GM12878 (cell line): ENCODE results near the gene HOXB13. TPM values are rescaled to one million over a fixed set of nuclear protein-coding genes. Genes with fewer than 3 reads are reported as not detected.
A peak's percentile ranks its signal among the peaks of the same experiment; 100 is the strongest.

ENCODE experiments used
- ATAC-seq: fragments of 200-7000 bp; cut with Tn5 transposase; 3 replicates; pipeline ENCODE4 v1.9.1; 2020; ENCODE audit warnings: mild to moderate bottlenecking, moderate library complexity
- BruUV-seq: library from RNA; stranded (reverse); fragments of 400-500 nt; replicated peaks from 2 replicates; lab custom pipeline; 2021; lab: Mats Ljungman, UMichigan
- CTCF ChIA-PET: fragments of 300-600 bp; sonication (Branson Sonifier 250); formaldehyde crosslinking; extraction: SDS; loops from one replicate; lab custom pipeline; 2021; ENCODE audit warnings: inconsistent platforms; lab: Yijun Ruan, JAX
- POLR2A ChIA-PET: fragments of 350-600 bp; formaldehyde crosslinking; extraction: SDS; loops from one replicate; lab custom pipeline; 2021; ENCODE audit warnings: inconsistent platforms; lab: Charles Lee
- RAD21 ChIA-PET: fragments of 300-600 bp; sonication (Branson Sonifier 250); formaldehyde crosslinking; loops from one replicate; lab custom pipeline; 2023; ENCODE audit warnings: antibody characterized with exemption; ENCODE audit not compliant: unreplicated experiment; lab: Charles Lee
- SMC1A ChIA-PET: fragments of 300-600 bp; sonication (Branson Sonifier 250); formaldehyde crosslinking; loops from one replicate; lab custom pipeline; 2023; ENCODE audit not compliant: unreplicated experiment, uncharacterized antibody; lab: Charles Lee
- DNase-seq: peaks from one replicate; pipeline ENCODE4 v3.0.0-alpha.2; 2011; ENCODE audit warnings: low read depth, low spot score
- FAIRE-seq: peaks from 3 replicates; lab custom pipeline; 2011; peaks lifted over from hg19 to GRCh38; lab: Jason Lieb, UNC
- H2AFZ ChIP-seq: 2 replicates; pipeline ENCODE4 v1.6.0; 2011; ENCODE audit warnings: low read depth, low read length, control low read depth; ENCODE audit not compliant: control insufficient read depth
- H3K27ac ChIP-seq: 2 replicates; pipeline ENCODE4 v1.5.1; 2011; ENCODE audit warnings: control low read depth; ENCODE audit not compliant: control insufficient read depth, insufficient read depth
- H3K27me3 ChIP-seq, 2 experiments: replicated peaks in 1 of 2; 2 replicates each; pipeline versions ENCODE4 v1.6.0 to v1.6.1; 2011; ENCODE audit warnings: low read length in 1 of 2; ENCODE audit not compliant: control insufficient read depth in 2 of 2, insufficient read depth in 2 of 2
- H3K36me3 ChIP-seq, 2 experiments: 2 replicates each; pipeline ENCODE4 v1.5.1; 2011; ENCODE audit warnings: low read length in 1 of 2; ENCODE audit not compliant: control insufficient read depth in 2 of 2, insufficient read depth in 2 of 2
- H3K4me1 ChIP-seq: 2 replicates; pipeline ENCODE4 v1.6.1; 2011; ENCODE audit warnings: mild to moderate bottlenecking, low read length, moderate library complexity, mixed read lengths; ENCODE audit not compliant: control insufficient read depth, insufficient read depth
- H3K4me2 ChIP-seq: 2 replicates; pipeline ENCODE4 v1.6.0; 2011; ENCODE audit warnings: control low read depth; ENCODE audit not compliant: control insufficient read depth, insufficient read depth
- H3K4me3 ChIP-seq: fragments of 200-600 bp; sonication (generic); 2 replicates; pipeline ENCODE4 v1.5.1; 2016
- H3K79me2 ChIP-seq: 2 replicates; pipeline ENCODE4 v1.6.0; 2011; ENCODE audit warnings: low read length; ENCODE audit not compliant: control insufficient read depth, insufficient read depth
- H3K9ac ChIP-seq: 2 replicates; pipeline ENCODE4 v1.8.0; 2011; ENCODE audit warnings: low read length, control low read depth, mixed read lengths; ENCODE audit not compliant: control insufficient read depth, insufficient read depth
- H3K9me3 ChIP-seq: replicated peaks from 3 replicates; pipeline ENCODE4 v1.5.1; 2011; ENCODE audit warnings: mild to moderate bottlenecking, low read length; ENCODE audit not compliant: control insufficient read depth, insufficient read depth
- H4K20me1 ChIP-seq: 2 replicates; pipeline ENCODE4 v1.6.0; 2011; ENCODE audit not compliant: control insufficient read depth, insufficient read depth
- CBX5 ChIP-seq: sonication (generic); IDR thresholded peaks from 2 replicates; pipeline ENCODE4 v1.6.1; 2016; ENCODE audit warnings: low read depth, moderate library complexity, mild to moderate bottlenecking, inconsistent platforms
- RAD21 ChIP-seq: IDR thresholded peaks from 2 replicates; pipeline ENCODE4 v1.6.1; 2011; ENCODE audit warnings: mild to moderate bottlenecking, low read depth, low read length, moderate library complexity; ENCODE audit not compliant: insufficient read depth
- RUNX3 ChIP-seq: IDR thresholded peaks from 2 replicates; pipeline ENCODE4 v1.6.1; 2012; ENCODE audit warnings: low read length, inconsistent platforms
- SMC3 ChIP-seq: IDR thresholded peaks from 2 replicates; pipeline ENCODE4 v1.6.1; 2011; ENCODE audit warnings: low read length, improper control_type of control experiment, borderline replicate concordance
- YY1 ChIP-seq: IDR thresholded peaks from 2 replicates; pipeline ENCODE4 v1.6.1; 2011; ENCODE audit warnings: low read depth, mild to moderate bottlenecking, low read length
- ZNF24 ChIP-seq: fragments of 450-650 bp; IDR thresholded peaks from 2 replicates; pipeline ENCODE4 v1.6.1; 2017; ENCODE audit warnings: antibody characterized with exemption, mild to moderate bottlenecking
- WGBS: methylation state at CpG from one replicate; pipeline ENCODE4 v1.1.6; 2016; ENCODE audit warnings: low lambda C conversion rate; ENCODE audit not compliant: insufficient replicate concordance, insufficient coverage; ENCODE audit errors: missing lambda C conversion rate; 5-methylcytosine and 5-hydroxymethylcytosine counted together
- in situ Hi-C: fragments of 300-500 bp; cut with MboI; formaldehyde crosslinking; loops from 9 replicates; pipeline ENCODE4 v1.14.3; 2018; ENCODE audit warnings: mixed read lengths
- intact Hi-C: fragments of 100-400 bp; cut with micrococcal nuclease; formaldehyde crosslinking; loops from one replicate; pipeline ENCODE4 v1.14.2; 2022; ENCODE audit not compliant: unreplicated experiment
- polyA plus RNA-seq, 11 experiments: library from polyadenylated mRNA; depleted of rRNA in 4 of 11; unstranded in 6 of 11; stranded (reverse) in 5 of 11; fragments of >200 nt; fragmentation: Nextera tagmentation in 4 of 11; fragmentation: Illumina TruSeq in 1 of 11; extraction: Ambion mirVana in 4 of 11; extraction: Trizol in 1 of 11; gene quantifications; 1 replicate in 1 of 11; 2 replicates in 10 of 11; pipeline versions ENCODE4 v1.2.1 to v1.2.3, GENCODE V29; 2011 to 2016; ENCODE audit warnings: inconsistent platforms in 2 of 11, missing spikeins in 2 of 11, low read depth in 1 of 11
- total RNA-seq, 4 experiments: library from RNA; depleted of rRNA in 3 of 4; stranded (reverse); fragments of >200 nt in 3 of 4; fragmentation: Illumina TruSeq in 1 of 4; extraction: Trizol in 1 of 4; gene quantifications; 2 replicates each; pipeline versions ENCODE4 v1.2.1 to v1.2.3, GENCODE V29; 2013 to 2021
- TF ChIP-seq, protein P1 (sequence below), 3 experiments: IDR thresholded peaks in 2 of 3; conservative IDR thresholded peaks in 1 of 3; 2 replicates each; pipeline ENCODE4 v1.5.1; 2011; ENCODE audit warnings: low read depth in 3 of 3, low read length in 3 of 3, mild to moderate bottlenecking in 3 of 3, control low read depth in 2 of 3, moderate library complexity in 2 of 3, inconsistent platforms in 1 of 3, mixed read lengths in 1 of 3; ENCODE audit not compliant: control insufficient read depth in 2 of 3, insufficient read depth in 1 of 3; ENCODE audit errors: extremely low read depth in 1 of 3

Gene HOXB13
- total and polyA plus RNA-seq, 10 of the 15 experiments (the other 5 are each of a cell fraction or from before 2014, with no cell fraction given): 0.05 TPM; not detected in 9

DNA sequence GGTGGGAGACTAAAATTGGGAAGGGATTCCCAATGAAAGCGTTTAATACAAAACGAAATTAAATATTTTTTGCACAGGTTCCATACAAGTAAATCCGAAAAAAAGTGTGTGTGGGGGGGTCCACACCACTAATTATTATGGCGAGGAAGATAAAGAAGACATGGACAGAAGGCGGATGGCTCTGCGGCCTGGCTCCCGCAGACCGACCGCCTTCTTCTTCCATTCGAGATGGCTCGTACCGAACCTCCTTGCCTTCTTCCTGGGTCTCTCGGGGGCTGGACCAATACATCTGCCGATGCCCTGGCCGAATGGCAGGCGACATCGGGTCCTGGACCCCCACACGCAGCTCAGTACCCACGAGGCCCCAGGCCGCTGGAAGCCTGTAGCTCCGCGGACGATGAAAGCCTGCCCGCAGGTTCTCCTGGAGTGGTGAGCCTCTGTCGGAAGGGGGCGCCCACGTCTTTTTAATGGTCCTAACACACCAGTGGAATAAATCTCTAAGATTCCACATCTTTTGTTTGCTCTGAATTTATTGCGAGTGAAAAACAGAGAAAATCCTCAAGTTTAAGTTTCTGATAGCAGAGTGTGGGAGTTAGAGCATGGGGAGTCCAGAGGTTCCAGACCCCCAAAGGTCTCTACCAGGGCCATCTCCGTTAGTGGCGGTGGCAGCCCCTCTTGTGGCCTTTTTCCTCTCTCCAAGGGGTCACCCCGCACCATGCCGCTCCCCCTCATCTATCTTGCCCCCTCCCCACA lies 4.1 kb downstream of the HOXB13 start:
- Histone ChIP-seq H3K9me3 (no peaks in the 10 kb centered on the region; the same call in 2 of the 3 replicates), H3K4me2 (no peak overlapping the region), H3K9ac (no peak overlapping the region), H3K79me2 (no peaks in the 10 kb centered on the region), H3K27me3 (peaks cover 34 to 58% of the 10 kb centered on the region in 2 experiments), H3K4me1 (no peaks in the 10 kb centered on the region; the same call in 1 of the 2 replicates), H3K36me3 (no peaks in the 10 kb centered on the region), H3K27ac (no peak overlapping the region), H3K4me3 (no peak overlapping the region), H4K20me1 (no peaks in the 10 kb centered on the region), H2AFZ (no peak overlapping the region)
- RAD21 ChIA-PET: interaction anchor here (0.7 to 5.5 kb wide), 18 partner anchors 13 to 168 kb away, joined by 3 to 67 read pairs (median 3); partner anchors contain the start of gene ATP5MC1
- POLR2A ChIA-PET: no interaction called here
- intact Hi-C loops: loop anchor here (1.0 to 5.0 kb wide), 3 partner anchors 46 to 155 kb away; no protein-coding TSS in a partner anchor
- TF ChIP-seq RAD21 (peak; percentile 83), ZNF24 (no peak), YY1 (0 out of 2 replicates have a peak, but pooled peaks have one; percentile 8), SMC3 (peak; percentile 70), CBX5 (no peak), RUNX3 (peak; percentile 31; the same call in 1 of the 2 replicates)
- TF ChIP-seq, protein P1, sequence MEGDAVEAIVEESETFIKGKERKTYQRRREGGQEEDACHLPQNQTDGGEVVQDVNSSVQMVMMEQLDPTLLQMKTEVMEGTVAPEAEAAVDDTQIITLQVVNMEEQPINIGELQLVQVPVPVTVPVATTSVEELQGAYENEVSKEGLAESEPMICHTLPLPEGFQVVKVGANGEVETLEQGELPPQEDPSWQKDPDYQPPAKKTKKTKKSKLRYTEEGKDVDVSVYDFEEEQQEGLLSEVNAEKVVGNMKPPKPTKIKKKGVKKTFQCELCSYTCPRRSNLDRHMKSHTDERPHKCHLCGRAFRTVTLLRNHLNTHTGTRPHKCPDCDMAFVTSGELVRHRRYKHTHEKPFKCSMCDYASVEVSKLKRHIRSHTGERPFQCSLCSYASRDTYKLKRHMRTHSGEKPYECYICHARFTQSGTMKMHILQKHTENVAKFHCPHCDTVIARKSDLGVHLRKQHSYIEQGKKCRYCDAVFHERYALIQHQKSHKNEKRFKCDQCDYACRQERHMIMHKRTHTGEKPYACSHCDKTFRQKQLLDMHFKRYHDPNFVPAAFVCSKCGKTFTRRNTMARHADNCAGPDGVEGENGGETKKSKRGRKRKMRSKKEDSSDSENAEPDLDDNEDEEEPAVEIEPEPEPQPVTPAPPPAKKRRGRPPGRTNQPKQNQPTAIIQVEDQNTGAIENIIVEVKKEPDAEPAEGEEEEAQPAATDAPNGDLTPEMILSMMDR (IDR thresholded peaks at IDR 0.05 in 2 of 3, conservative IDR thresholded peaks at IDR 0.05 in 1 of 3; ENCODE audit: control insufficient read depth in 2 of 3, extremely low read depth in 1 of 3, insufficient read depth in 1 of 3, low read depth in 3 of 3, low read length in 3 of 3): peak; percentile 60 to 75 (median 73)
- BruUV-seq: no TSS peak
- CTCF ChIA-PET: interaction anchor here (0.6 to 7.5 kb wide), 46 partner anchors 9 to 337 kb away, joined by 3 to 108 read pairs (median 5); partner anchors contain the start of gene ATP5MC1
- SMC1A ChIA-PET: interaction anchor here (0.6 to 3.9 kb wide), 17 partner anchors 10 to 308 kb away, joined by 3 to 26 read pairs (median 4); no protein-coding TSS in a partner anchor
- WGBS: 19% methylated on average over 32 of the region's 32 CpGs
- in situ Hi-C loops: loop anchor here (5.0 kb wide), 1 partner anchor 158 kb away; no protein-coding TSS in a partner anchor
- DNase-seq: peak; percentile 3
- no peak for FAIRE-seq
- peak; percentile 94 for ATAC-seq
